ENCODE results near the gene PLEKHJ1. TPM values are rescaled to one million over a fixed set of nuclear protein-coding genes. Genes with fewer than 3 reads are reported as not detected.

The PLEKHJ1 gene
- total and polyA plus RNA-seq, 2 of the 13 experiments (the other 11 are each of a cell fraction or from before 2014, with no cell fraction given) = 70.5 to 130 TPM

- Histone ChIP-seq H3K4me2 (ENCODE audit: low read depth, low read length) (no peak overlapping the region), H3K4me1 (ENCODE audit: insufficient read depth, low read length) (peaks cover 22% of the 10 kb centered on the region), H2AFZ (ENCODE audit: low read length) (no peak overlapping the region), H3K9ac (ENCODE audit: insufficient read depth, low read depth, low read length) (no peak overlapping the region), H4K20me1 (ENCODE audit: insufficient read depth, low read length) (no peaks in the 10 kb centered on the region), H3K79me2 (ENCODE audit: insufficient read depth, low read length) (peaks cover 4% of the 10 kb centered on the region), H3K9me3 (ENCODE audit: low read length) (no peaks in the 10 kb centered on the region), H3K36me3 (replicated peaks in 1 of 2; ENCODE audit: control insufficient read depth in 1 of 2, insufficient read depth in 2 of 2, low read length in 2 of 2) (peaks cover 33 to 77% of the 10 kb centered on the region in 2 experiments), H3K4me3 (replicated peaks in 1 of 3; ENCODE audit: insufficient read depth in 1 of 3, low read depth in 2 of 3, low read length in 3 of 3) (no peak overlapping the region), H3K27me3 (ENCODE audit: control insufficient read depth in 1 of 2, insufficient read depth in 2 of 2, low read length in 2 of 2) (no peaks in the 10 kb centered on the region), H3K27ac (ENCODE audit: extremely low read length, insufficient read depth, low read length) (no peak overlapping the region)
- intact Hi-C loops (cut with micrococcal nuclease; ENCODE audit: unreplicated experiment) (no loop called here), in situ Hi-C loops (cut with HindIII; ENCODE audit: extremely low pct_ligation_motif_present, low pct_unique_long_range_greater_than_20kb) (no loop called here)
- WGBS (ENCODE audit: low lambda C conversion rate) = 100% methylated on average over 6 of the region's 36 CpGs
- ChIA-PET POLR2A (no interaction called here), CTCF (ENCODE audit: low intra/inter-chr PET ratio, low total read pairs) (no interaction called here)
- ATAC-seq = no peak
- TF ChIP-seq ZBTB33 (CRISPR knock-in tag; IDR thresholded peaks at IDR 0.05) = peak; percentile 46; the same call in 1 of the 2 replicates
- TF ChIP-seq CTCF (CRISPR knock-in tag; IDR thresholded peaks at IDR 0.05) = peak; percentile 55
- TF ChIP-seq STAG1 (CRISPR knock-in tag; IDR thresholded peaks at IDR 0.05) = peak; percentile 37; the same call in 1 of the 2 replicates
- TF ChIP-seq ATF6 (CRISPR knock-in tag; conservative IDR thresholded peaks at IDR 0.05) = no peak
- FAIRE-seq = no peak
- DNase-seq (ENCODE audit: low spot score) = no peak
- BruUV-seq (replicated peaks) = no TSS peak
Observed at GRCh38 chr19:2207991-2208860, 27.9 kb downstream of the PLEKHJ1 start.
